ENCODE results near the gene CES3. TPM values are rescaled to one million over a fixed set of nuclear protein-coding genes. Genes with fewer than 3 reads are reported as not detected.

Gene CES3
- total RNA-seq, 4 donors from 2014 or later = 10.3 to 30.3 (median 12.9) TPM

DNA sequence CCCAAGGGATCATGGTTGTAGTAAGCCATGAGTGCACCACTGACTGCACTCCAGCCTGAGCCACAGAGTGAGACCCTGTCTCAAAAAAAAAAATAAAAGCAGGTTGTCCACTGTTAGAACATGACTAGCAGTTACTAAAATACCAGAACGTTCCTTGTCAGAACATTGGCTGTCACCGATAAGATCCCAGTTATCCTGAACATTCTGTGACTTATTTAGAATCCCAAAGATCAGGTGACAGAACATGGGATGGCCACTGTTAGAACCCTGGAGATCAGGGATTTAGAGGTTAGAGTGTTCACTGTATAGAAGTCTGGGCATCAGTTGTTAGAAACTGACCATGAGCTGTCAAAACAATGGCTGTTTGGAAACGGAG is 35.9 kb downstream of the CES3 start:
- H3K4me3 ChIP-seq = no peak overlapping the region
- ATAC-seq (peak; percentile 53 to 67), DNase-seq (no peak)
- H3K9me3 ChIP-seq = no peaks in the 10 kb centered on the region
- in situ Hi-C loops (cut with MboI; ENCODE audit: low sequenced_read_pairs in 4 of 4) = no loop called here
- intact Hi-C loops (cut with DNase I; ENCODE audit: low total_unique reads) = no loop called here
- H3K4me1 ChIP-seq = peaks cover 21 to 25% of the 10 kb centered on the region in 2 donors
- H3K36me3 ChIP-seq = no peaks in the 10 kb centered on the region
- H3K27ac ChIP-seq = peak overlapping the region; percentile 81 to 91 (median 84)
- H3K27me3 ChIP-seq = peaks cover 0 to 6% (median 0%) of the 10 kb centered on the region in 3 donors
- TF ChIP-seq POLR2A (IDR thresholded peaks at IDR 0.05) = no peak
- TF ChIP-seq, protein P1, sequence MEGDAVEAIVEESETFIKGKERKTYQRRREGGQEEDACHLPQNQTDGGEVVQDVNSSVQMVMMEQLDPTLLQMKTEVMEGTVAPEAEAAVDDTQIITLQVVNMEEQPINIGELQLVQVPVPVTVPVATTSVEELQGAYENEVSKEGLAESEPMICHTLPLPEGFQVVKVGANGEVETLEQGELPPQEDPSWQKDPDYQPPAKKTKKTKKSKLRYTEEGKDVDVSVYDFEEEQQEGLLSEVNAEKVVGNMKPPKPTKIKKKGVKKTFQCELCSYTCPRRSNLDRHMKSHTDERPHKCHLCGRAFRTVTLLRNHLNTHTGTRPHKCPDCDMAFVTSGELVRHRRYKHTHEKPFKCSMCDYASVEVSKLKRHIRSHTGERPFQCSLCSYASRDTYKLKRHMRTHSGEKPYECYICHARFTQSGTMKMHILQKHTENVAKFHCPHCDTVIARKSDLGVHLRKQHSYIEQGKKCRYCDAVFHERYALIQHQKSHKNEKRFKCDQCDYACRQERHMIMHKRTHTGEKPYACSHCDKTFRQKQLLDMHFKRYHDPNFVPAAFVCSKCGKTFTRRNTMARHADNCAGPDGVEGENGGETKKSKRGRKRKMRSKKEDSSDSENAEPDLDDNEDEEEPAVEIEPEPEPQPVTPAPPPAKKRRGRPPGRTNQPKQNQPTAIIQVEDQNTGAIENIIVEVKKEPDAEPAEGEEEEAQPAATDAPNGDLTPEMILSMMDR (IDR thresholded peaks at IDR 0.05 in 4 of 5, conservative IDR thresholded peaks at IDR 0.05 in 1 of 5) = no peak

- H3K4me3 ChIP-seq = peak overlapping the region; percentile 67 to 75 (median 69)
- peak overlapping the region; percentile 75 to 91 (median 75) for H3K27ac ChIP-seq
- H3K9me3 ChIP-seq = no peaks in the 10 kb centered on the region
- in situ Hi-C loops (cut with MboI; ENCODE audit: low sequenced_read_pairs in 4 of 4) = no loop called here
- H3K27me3 ChIP-seq = peaks cover 0 to 6% (median 0%) of the 10 kb centered on the region in 3 donors
- intact Hi-C loops (cut with DNase I; ENCODE audit: low total_unique reads) = loop anchor here (2.0 kb wide), 1 partner anchor 28 kb away; the partner anchor contains the start of gene CBFB
- TF ChIP-seq POLR2A (IDR thresholded peaks at IDR 0.05) = peak; percentile 21 to 65
- TF ChIP-seq, protein P1 (IDR thresholded peaks at IDR 0.05 in 4 of 5, conservative IDR thresholded peaks at IDR 0.05 in 1 of 5) = no peak
- DNase-seq (peak; percentile 68 to 74), ATAC-seq (peak; percentile 19 to 22)
- no peaks in the 10 kb centered on the region for H3K36me3 ChIP-seq
- peaks cover 21 to 25% of the 10 kb centered on the region in 2 donors for H3K4me1 ChIP-seq
Observed at GRCh38 chr16:67000384-67001351, 39.6 kb downstream of the CES3 start.

DNA sequence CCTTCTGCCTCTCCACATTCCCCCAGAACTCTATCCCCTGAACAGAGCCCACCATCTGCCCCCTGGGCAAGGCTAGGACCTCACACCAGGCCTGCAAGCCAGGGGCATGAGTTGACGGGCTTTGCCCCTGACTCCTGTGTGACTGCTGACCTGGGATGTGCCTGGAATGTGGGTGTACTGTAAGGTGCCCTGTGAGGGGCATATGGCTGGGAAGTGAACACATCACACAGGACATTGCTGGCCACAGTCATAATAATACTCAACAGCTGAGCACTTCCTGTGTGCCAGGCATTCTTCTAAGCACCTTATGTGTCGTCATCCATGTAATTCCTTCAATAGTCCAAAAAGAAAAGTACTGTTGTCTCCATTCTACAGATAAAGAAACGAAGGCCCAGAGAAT is 40.7 kb downstream of the CES3 start:
- ATAC-seq (no peak), DNase-seq (no peak)
- peaks cover 0 to 6% (median 0%) of the 10 kb centered on the region in 3 donors for H3K27me3 ChIP-seq
- intact Hi-C loops (cut with DNase I; ENCODE audit: low total_unique reads) = loop anchor here (2.0 kb wide), 1 partner anchor 27 kb away; the partner anchor contains the start of gene CBFB
- peak overlapping the region in 1 of 4 donors; percentile 67 for H3K4me3 ChIP-seq
- H3K27ac ChIP-seq = no peak overlapping the region
- TF ChIP-seq POLR2A (IDR thresholded peaks at IDR 0.05) = no peak
- TF ChIP-seq, protein P1 (IDR thresholded peaks at IDR 0.05 in 4 of 5, conservative IDR thresholded peaks at IDR 0.05 in 1 of 5) = no peak
- H3K9me3 ChIP-seq = no peaks in the 10 kb centered on the region
- H3K4me1 ChIP-seq = peaks cover 14 to 18% of the 10 kb centered on the region in 2 donors
- in situ Hi-C loops (cut with MboI; ENCODE audit: low sequenced_read_pairs in 4 of 4) = no loop called here
- H3K36me3 ChIP-seq = no peaks in the 10 kb centered on the region

DNA sequence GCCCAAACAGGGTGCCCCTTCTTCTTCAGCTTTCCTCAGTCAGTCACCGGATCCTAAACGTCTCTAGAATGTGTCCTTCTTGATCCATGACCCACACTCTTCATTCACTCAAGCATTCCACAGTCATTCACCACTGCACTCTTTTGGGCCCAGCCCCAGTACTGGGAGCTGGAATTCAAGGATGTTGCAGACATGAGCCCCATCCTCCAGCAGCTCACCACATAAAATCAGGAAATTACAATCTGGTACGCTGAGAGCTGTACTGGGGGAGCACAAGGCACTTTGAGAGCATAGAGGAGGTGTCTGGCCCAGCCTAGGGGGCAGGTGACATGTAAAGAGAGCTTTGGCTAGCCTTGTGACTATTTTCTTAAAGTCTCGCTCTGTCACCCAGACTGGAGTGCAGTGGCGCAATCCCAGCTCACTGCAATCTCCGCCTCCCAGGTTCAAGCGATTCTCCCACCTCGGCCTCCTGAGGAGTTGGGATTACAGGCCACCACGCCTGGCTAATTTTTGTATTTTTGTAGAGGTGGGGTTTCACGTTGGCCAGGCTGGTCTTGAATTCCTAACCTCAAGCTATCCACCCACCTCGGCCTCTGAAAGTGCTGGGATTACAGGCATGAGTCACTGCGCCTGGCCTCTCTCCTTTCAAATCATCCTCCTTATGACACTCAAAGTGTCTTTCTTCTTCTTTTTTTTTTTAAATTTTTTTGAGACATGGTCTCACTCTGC is 46.0 kb downstream of the CES3 start:
- TF ChIP-seq, protein P1 (IDR thresholded peaks at IDR 0.05 in 4 of 5, conservative IDR thresholded peaks at IDR 0.05 in 1 of 5) = no peak
- no peak for TF ChIP-seq POLR2A (IDR thresholded peaks at IDR 0.05)
- H3K27ac ChIP-seq = no peak overlapping the region
- ATAC-seq (no peak), DNase-seq (no peak)
- in situ Hi-C loops (cut with MboI; ENCODE audit: low sequenced_read_pairs in 4 of 4) (no loop called here), intact Hi-C loops (cut with DNase I; ENCODE audit: low total_unique reads) (no loop called here)
- no peaks in the 10 kb centered on the region for H3K27me3 ChIP-seq
- no peak overlapping the region for H3K4me3 ChIP-seq
- H3K36me3 ChIP-seq = no peaks in the 10 kb centered on the region
- H3K9me3 ChIP-seq = no peaks in the 10 kb centered on the region
- H3K4me1 ChIP-seq = no peaks in the 10 kb centered on the region

Data from gastrocnemius medialis (tissue), 4 donors.